ENCODE results near the gene PDE12. TPM values are rescaled to one million over a fixed set of nuclear protein-coding genes. Genes with fewer than 3 reads are reported as not detected.

The PDE12 gene
- total RNA-seq, 1 donor from 2014 or later = 17.5 TPM

DNA sequence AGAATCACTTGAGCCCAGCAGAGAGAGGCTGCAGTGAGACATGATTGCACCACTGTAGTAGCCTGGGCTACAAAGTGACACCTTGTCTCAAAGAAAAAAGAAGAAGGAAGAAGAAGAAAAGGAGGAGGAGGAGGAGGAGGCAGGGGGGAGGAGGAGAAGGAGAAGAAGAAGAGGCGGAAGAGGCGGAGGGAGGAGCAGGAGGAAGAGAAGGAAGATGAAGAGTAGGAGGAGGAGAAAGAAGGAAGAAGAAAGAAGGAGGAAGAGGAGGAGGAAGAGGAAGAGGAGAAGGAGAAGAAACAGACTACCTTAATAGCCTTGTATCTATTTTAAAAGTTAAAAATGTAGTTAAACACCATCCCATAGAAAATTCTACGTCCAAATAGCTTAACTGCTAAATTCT, 60.2 kb downstream of the PDE12 start:
- Histone ChIP-seq H3K36me3 (no peaks in the 10 kb centered on the region), H3K4me3 (no peak overlapping the region), H3K27ac (no peak overlapping the region), H3K9me3 (no peaks in the 10 kb centered on the region), H3K4me1 (no peaks in the 10 kb centered on the region), H3K27me3 (ENCODE audit: low read depth) (no peaks in the 10 kb centered on the region)
- ATAC-seq = no peak
- intact Hi-C loops (cut with DNase I) = no loop called here
- DNase-seq = no peak
- TF ChIP-seq, protein P1, sequence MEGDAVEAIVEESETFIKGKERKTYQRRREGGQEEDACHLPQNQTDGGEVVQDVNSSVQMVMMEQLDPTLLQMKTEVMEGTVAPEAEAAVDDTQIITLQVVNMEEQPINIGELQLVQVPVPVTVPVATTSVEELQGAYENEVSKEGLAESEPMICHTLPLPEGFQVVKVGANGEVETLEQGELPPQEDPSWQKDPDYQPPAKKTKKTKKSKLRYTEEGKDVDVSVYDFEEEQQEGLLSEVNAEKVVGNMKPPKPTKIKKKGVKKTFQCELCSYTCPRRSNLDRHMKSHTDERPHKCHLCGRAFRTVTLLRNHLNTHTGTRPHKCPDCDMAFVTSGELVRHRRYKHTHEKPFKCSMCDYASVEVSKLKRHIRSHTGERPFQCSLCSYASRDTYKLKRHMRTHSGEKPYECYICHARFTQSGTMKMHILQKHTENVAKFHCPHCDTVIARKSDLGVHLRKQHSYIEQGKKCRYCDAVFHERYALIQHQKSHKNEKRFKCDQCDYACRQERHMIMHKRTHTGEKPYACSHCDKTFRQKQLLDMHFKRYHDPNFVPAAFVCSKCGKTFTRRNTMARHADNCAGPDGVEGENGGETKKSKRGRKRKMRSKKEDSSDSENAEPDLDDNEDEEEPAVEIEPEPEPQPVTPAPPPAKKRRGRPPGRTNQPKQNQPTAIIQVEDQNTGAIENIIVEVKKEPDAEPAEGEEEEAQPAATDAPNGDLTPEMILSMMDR (IDR thresholded peaks at IDR 0.05) = no peak

Other genes starting within 250 kb of the PDE12 start
- 11.2 TPM for gene DNAH12, start 11.9 kb upstream of the PDE12 start, total RNA-seq
- 113 TPM for gene ARF4, start 41.1 kb downstream of the PDE12 start, total RNA-seq
- 22.3 TPM for gene DENND6A, start 136.8 kb downstream of the PDE12 start, total RNA-seq
- 66.3 TPM for gene SLMAP, start 200.0 kb downstream of the PDE12 start, total RNA-seq